SK-N-SH (cell line): ENCODE data around the gene ATP2A3. TPM values are rescaled to one million over a fixed set of nuclear protein-coding genes. Genes with fewer than 3 reads are reported as not detected.
A peak's percentile ranks its signal among the peaks of the same experiment; 100 is the strongest.
"Not testable (repeated sequence)": the region's sequence is repeated elsewhere in the genome, so short reads cannot be mapped to it uniquely, and the experiment has no call there.

ENCODE experiments used
- CTCF ChIA-PET: fragments of 300-600, 350-600 bp; formaldehyde crosslinking; extraction: SDS; loops from one replicate; lab custom pipeline; 2021; lab: Yijun Ruan, JAX
- POLR2A ChIA-PET: fragments of 350-600 bp; sonication (Branson Sonifier 250); formaldehyde crosslinking; extraction: SDS; loops from one replicate; lab custom pipeline; 2020; ENCODE audit warnings: antibody characterized with exemption, inconsistent platforms; lab: Yijun Ruan, JAX
- DNase-seq: peaks from one replicate; pipeline ENCODE4 v3.0.0; 2012
- H2AFZ ChIP-seq: fragments of 200-600 bp; sonication (generic); 2 replicates; pipeline ENCODE4 v1.8.1; 2016; ENCODE audit warnings: antibody characterized with exemption, mild to moderate bottlenecking, low read depth
- H3F3A ChIP-seq: fragments of 200-600 bp; sonication (generic); replicated peaks from 2 replicates; pipeline ENCODE3; 2016; ENCODE audit warnings: antibody characterized with exemption, mild to moderate bottlenecking; ENCODE audit not compliant: insufficient read depth
- H3K27ac ChIP-seq, 2 experiments: fragments of 200-500 bp in 1 of 2; fragments of 200-600 bp in 1 of 2; sonication (Bioruptor generic) in 1 of 2; sonication (generic), shearing (Covaris generic) in 1 of 2; 2 replicates each; pipeline versions ENCODE4 v1.5.1 to v1.6.1; 2014 to 2016; ENCODE audit warnings: low read depth in 2 of 2, inconsistent platforms in 1 of 2, low read length in 1 of 2, mild to moderate bottlenecking in 1 of 2, mixed read lengths in 1 of 2
- H3K27me3 ChIP-seq: fragments of 200-600 bp; sonication (generic), shearing (Covaris generic); 2 replicates; pipeline ENCODE4 v1.6.1; 2016; ENCODE audit warnings: mixed run types; ENCODE audit not compliant: insufficient read depth
- H3K36me3 ChIP-seq, 2 experiments: fragments of 200-500 bp in 1 of 2; fragments of 200-600 bp in 1 of 2; sonication (Bioruptor generic) in 1 of 2; sonication (generic) in 1 of 2; replicated peaks in 1 of 2; 2 replicates each; pipeline versions ENCODE3 to v1.5.1; 2014 to 2016; ENCODE audit warnings: low read length in 1 of 2, mild to moderate bottlenecking in 1 of 2; ENCODE audit not compliant: insufficient read depth in 2 of 2, control insufficient read depth in 1 of 2
- H3K4me1 ChIP-seq, 2 experiments: fragments of 200-500 bp in 1 of 2; fragments of 200-600 bp in 1 of 2; sonication (Bioruptor generic) in 1 of 2; sonication (generic), shearing (Covaris generic) in 1 of 2; 2 replicates each; pipeline versions ENCODE4 v1.5.1 to v1.6.1; 2014 to 2016; ENCODE audit warnings: low read depth in 1 of 2, low read length in 1 of 2, mixed run types in 1 of 2; ENCODE audit not compliant: insufficient read depth in 2 of 2, control insufficient read depth in 1 of 2
- H3K4me2 ChIP-seq: fragments of 200-600 bp; sonication (generic), shearing (Covaris generic); 2 replicates; pipeline ENCODE4 v1.6.1; 2017; ENCODE audit warnings: mixed run types
- H3K4me3 ChIP-seq, 2 experiments: fragments of 200-500 bp in 1 of 2; fragments of 200-600 bp in 1 of 2; sonication (Bioruptor generic) in 1 of 2; sonication (generic), shearing (Covaris generic) in 1 of 2; 2 replicates each; pipeline versions ENCODE4 v1.5.1 to v1.8.1; 2014 to 2016; ENCODE audit warnings: low read depth in 2 of 2, inconsistent platforms in 1 of 2, low read length in 1 of 2, mild to moderate bottlenecking in 1 of 2, mixed read lengths in 1 of 2, moderate library complexity in 1 of 2
- H3K79me2 ChIP-seq: fragments of 200-600 bp; sonication (generic); 2 replicates; pipeline ENCODE4 v1.8.1; 2017; ENCODE audit warnings: mild to moderate bottlenecking; ENCODE audit not compliant: insufficient read depth
- H3K9ac ChIP-seq: fragments of 200-600 bp; sonication (generic); 2 replicates; pipeline ENCODE4 v1.6.1; 2017; ENCODE audit warnings: mixed run types
- H3K9me2 ChIP-seq: fragments of 200-600 bp; sonication (generic); 2 replicates; pipeline ENCODE4 v1.6.1; 2017; ENCODE audit warnings: mixed run types
- H3K9me3 ChIP-seq: fragments of 200-600 bp; sonication (generic); 2 replicates; pipeline ENCODE4 v1.6.1; 2017; ENCODE audit warnings: mixed run types, mild to moderate bottlenecking, moderate library complexity
- H4K20me1 ChIP-seq: fragments of 200-600 bp; sonication (generic); 2 replicates; pipeline ENCODE4 v1.6.1; 2017; ENCODE audit warnings: mild to moderate bottlenecking, mixed run types; ENCODE audit not compliant: insufficient read depth
- CHD2 ChIP-seq: fragments of 150-350 bp; IDR thresholded peaks from 2 replicates; pipeline ENCODE4 v1.6.1; 2018; ENCODE audit warnings: low read length; ENCODE audit not compliant: partially characterized antibody
- EP300 ChIP-seq, 2 experiments: IDR thresholded peaks; 2 replicates each; pipeline versions ENCODE4 v1.4.0 to v1.6.1; 2012; ENCODE audit warnings: borderline replicate concordance in 1 of 2, low read depth in 1 of 2, low read length in 1 of 2
- FOSL2 ChIP-seq: IDR thresholded peaks from 2 replicates; pipeline ENCODE4 v1.4.0; 2012; ENCODE audit warnings: low read depth, mild to moderate bottlenecking, moderate library complexity, borderline replicate concordance
- GATA2 ChIP-seq: sonication (generic); formaldehyde crosslinking; IDR thresholded peaks from 2 replicates; pipeline ENCODE4 v1.5.0; 2020; ENCODE audit warnings: mild to moderate bottlenecking, missing genetic modification reagents
- IRF3 ChIP-seq: fragments of 150-350 bp; IDR thresholded peaks from 2 replicates; pipeline ENCODE4 v1.6.1; 2016; ENCODE audit warnings: mild to moderate bottlenecking, low read depth, low read length
- MEF2A ChIP-seq: IDR thresholded peaks from 2 replicates; pipeline ENCODE4 v1.4.0; 2012; ENCODE audit warnings: low read depth, borderline replicate concordance
- MXI1 ChIP-seq: IDR thresholded peaks from 2 replicates; pipeline ENCODE4 v1.6.1; 2012; ENCODE audit warnings: mild to moderate bottlenecking, low read depth, low read length, improper control_type of control experiment
- NFIC ChIP-seq: IDR thresholded peaks from 2 replicates; pipeline ENCODE4 v1.4.0; 2012; ENCODE audit warnings: borderline replicate concordance
- NRF1 ChIP-seq: IDR thresholded peaks from 2 replicates; pipeline ENCODE4 v1.6.1; 2012; ENCODE audit warnings: low read depth, mild to moderate bottlenecking, low read length
- PBX3 ChIP-seq: IDR thresholded peaks from 2 replicates; pipeline ENCODE4; 2012
- REST ChIP-seq: IDR thresholded peaks from 2 replicates; pipeline ENCODE4 v1.6.1; 2012; ENCODE audit warnings: mild to moderate bottlenecking, low read depth, low read length, moderate library complexity
- SMC3 ChIP-seq: IDR thresholded peaks from 2 replicates; pipeline ENCODE4 v1.6.1; 2012; ENCODE audit warnings: low read depth, low read length, improper control_type of control experiment
- TEAD4 ChIP-seq: IDR thresholded peaks from 2 replicates; pipeline ENCODE4 v1.4.0; 2012; ENCODE audit warnings: mild to moderate bottlenecking, borderline replicate concordance; ENCODE audit not compliant: insufficient read depth
- WGBS: methylation state at CpG from one replicate; pipeline ENCODE4 v1.1.6; 2017; ENCODE audit warnings: low lambda C conversion rate; 5-methylcytosine and 5-hydroxymethylcytosine counted together
- polyA plus RNA-seq, 3 experiments: library from polyadenylated mRNA; depleted of rRNA; stranded (reverse); fragments of >200 nt; gene quantifications; 2 replicates each; pipeline ENCODE4 v1.2.3, GENCODE V29; 2012

ATP2A3 gene
- polyA plus RNA-seq, 1 of the 3 experiments (the other 2 are of a cell fraction) = 2.1 TPM

- WGBS = 36% methylated on average over 5 of the region's 5 CpGs
- Histone ChIP-seq H4K20me1 (no peaks in the 10 kb centered on the region), H3K79me2 (no peaks in the 10 kb centered on the region), H3K36me3 (no peaks in the 10 kb centered on the region), H3K9me2 (peaks cover 3% of the 10 kb centered on the region; the same call in 1 of the 2 replicates), H3K4me2 (no peak overlapping the region), H3K27ac (no peak overlapping the region), H3K9me3 (0 out of 2 replicates have a peak, but pooled peaks cover 3% of the 10 kb centered on the region), H3F3A (no peaks in the 10 kb centered on the region), H3K27me3 (no peaks in the 10 kb centered on the region; the same call in 1 of the 2 replicates), H3K4me1 (no peaks in the 10 kb centered on the region), H3K9ac (no peak overlapping the region), H3K4me3 (no peak overlapping the region), H2AFZ (no peak overlapping the region)
- ChIA-PET CTCF (interaction anchor here (0.9 kb wide), 1 partner anchor 13 kb away, joined by 3 read pairs; no protein-coding TSS in a partner anchor), POLR2A (no interaction called here)
- DNase-seq = no peak
- no peak for TF ChIP-seq NRF1
- TF ChIP-seq CHD2 = no peak
Measured at GRCh38 chr17:3992370-3992769, 28.1 kb upstream of the ATP2A3 start.

GRCh38 chr17:3991699-3992098 lies 27.5 kb upstream of the ATP2A3 start:
- DNase-seq, H3K27ac ChIP-seq, CTCF ChIA-PET, H3K9me2 ChIP-seq, H3K27me3 ChIP-seq, H3K4me3 ChIP-seq, H3K9me3 ChIP-seq, H3K79me2 ChIP-seq, H3K4me2 ChIP-seq, POLR2A ChIA-PET, H3K36me3 ChIP-seq, H4K20me1 ChIP-seq, H3K9ac ChIP-seq, H3K4me1 ChIP-seq, H2AFZ ChIP-seq, H3F3A ChIP-seq: not testable (repeated sequence)
- WGBS = 36% methylated on average over 3 of the region's 3 CpGs

- no peak overlapping the region for H3K27ac ChIP-seq
- DNase-seq = peak; percentile 8
- H3K79me2 ChIP-seq = no peaks in the 10 kb centered on the region
- no peaks in the 10 kb centered on the region for H4K20me1 ChIP-seq
- H3K4me1 ChIP-seq = no peaks in the 10 kb centered on the region
- H3K9me3 ChIP-seq = no peaks in the 10 kb centered on the region
- no peaks in the 10 kb centered on the region for H3K36me3 ChIP-seq
- CTCF ChIA-PET = no interaction called here
- no peak overlapping the region for H3K9ac ChIP-seq
- H3K9me2 ChIP-seq = no peaks in the 10 kb centered on the region
- POLR2A ChIA-PET = no interaction called here
- no peaks in the 10 kb centered on the region; the same call in 1 of the 2 replicates for H3K27me3 ChIP-seq
- no peak overlapping the region for H3K4me3 ChIP-seq
- no peak overlapping the region for H3K4me2 ChIP-seq
- H2AFZ ChIP-seq = no peak overlapping the region
- 86% methylated on average over 12 of the region's 12 CpGs for WGBS
- no peaks in the 10 kb centered on the region for H3F3A ChIP-seq
- no peak for TF ChIP-seq PBX3
- TF ChIP-seq MXI1 = no peak
- no peak for TF ChIP-seq NFIC
- TF ChIP-seq REST = no peak
- no peak for TF ChIP-seq MEF2A
- no peak for TF ChIP-seq FOSL2
- no peak for TF ChIP-seq SMC3
- TF ChIP-seq GATA2 = no peak
- TF ChIP-seq EP300 (IDR thresholded peaks at IDR 0.05; ENCODE audit: borderline replicate concordance in 1 of 2, low read depth in 1 of 2, low read length in 1 of 2) = no peak
- TF ChIP-seq TEAD4 = no peak
- no peak for TF ChIP-seq IRF3
Measured at GRCh38 chr17:3990386-3991127, 26.3 kb upstream of the ATP2A3 start.
